C4-2B (cell line): ENCODE results near the gene METRN.

Experiments
- H3K27ac ChIP-seq: fragments of 450-650 bp; 2 replicates; pipeline ENCODE4 v1.5.1; 2017
- ZFX ChIP-seq: fragments of 450-650 bp; IDR thresholded peaks from 2 replicates; pipeline ENCODE4 v1.6.1; 2017
- TF ChIP-seq, protein P1 (sequence below): fragments of 450-650 bp; conservative IDR thresholded peaks from 2 replicates; pipeline ENCODE4 v1.5.1; 2017; ENCODE audit warnings: mild to moderate bottlenecking

Gene METRN

DNA sequence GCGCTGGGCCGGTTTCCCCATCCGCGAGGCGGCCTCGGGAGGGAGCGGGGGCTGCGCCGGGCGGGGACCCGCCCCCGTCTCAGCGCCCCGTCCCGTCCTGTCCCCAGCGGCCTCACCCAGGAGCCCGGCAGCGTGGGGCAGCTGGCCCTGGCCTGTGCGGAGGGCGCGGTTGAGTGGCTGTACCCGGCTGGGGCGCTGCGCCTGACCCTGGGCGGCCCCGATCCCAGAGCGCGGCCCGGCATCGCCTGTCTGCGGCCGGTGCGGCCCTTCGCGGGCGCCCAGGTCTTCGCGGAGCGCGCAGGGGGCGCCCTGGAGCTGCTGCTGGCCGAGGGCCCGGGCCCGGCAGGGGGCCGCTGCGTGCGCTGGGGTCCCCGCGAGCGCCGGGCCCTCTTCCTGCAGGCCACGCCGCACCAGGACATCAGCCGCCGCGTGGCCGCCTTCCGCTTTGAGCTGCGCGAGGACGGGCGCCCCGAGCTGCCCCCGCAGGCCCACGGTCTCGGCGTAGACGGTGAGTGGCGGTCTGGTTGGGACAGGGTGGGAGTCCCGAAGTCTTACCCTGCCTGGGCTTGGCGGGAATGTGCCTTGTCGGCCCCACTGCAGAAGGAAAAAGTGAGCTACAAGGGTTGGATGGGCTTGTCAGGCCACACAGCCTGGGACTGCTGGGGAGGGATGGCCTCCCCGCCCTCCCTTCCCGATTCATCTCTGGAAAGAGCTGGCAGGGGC lies 720 bp downstream of the METRN start:
- TF ChIP-seq, protein P1, sequence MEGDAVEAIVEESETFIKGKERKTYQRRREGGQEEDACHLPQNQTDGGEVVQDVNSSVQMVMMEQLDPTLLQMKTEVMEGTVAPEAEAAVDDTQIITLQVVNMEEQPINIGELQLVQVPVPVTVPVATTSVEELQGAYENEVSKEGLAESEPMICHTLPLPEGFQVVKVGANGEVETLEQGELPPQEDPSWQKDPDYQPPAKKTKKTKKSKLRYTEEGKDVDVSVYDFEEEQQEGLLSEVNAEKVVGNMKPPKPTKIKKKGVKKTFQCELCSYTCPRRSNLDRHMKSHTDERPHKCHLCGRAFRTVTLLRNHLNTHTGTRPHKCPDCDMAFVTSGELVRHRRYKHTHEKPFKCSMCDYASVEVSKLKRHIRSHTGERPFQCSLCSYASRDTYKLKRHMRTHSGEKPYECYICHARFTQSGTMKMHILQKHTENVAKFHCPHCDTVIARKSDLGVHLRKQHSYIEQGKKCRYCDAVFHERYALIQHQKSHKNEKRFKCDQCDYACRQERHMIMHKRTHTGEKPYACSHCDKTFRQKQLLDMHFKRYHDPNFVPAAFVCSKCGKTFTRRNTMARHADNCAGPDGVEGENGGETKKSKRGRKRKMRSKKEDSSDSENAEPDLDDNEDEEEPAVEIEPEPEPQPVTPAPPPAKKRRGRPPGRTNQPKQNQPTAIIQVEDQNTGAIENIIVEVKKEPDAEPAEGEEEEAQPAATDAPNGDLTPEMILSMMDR, result peak; percentile 62
- peak; percentile 73 for TF ChIP-seq ZFX
- peak overlapping the region; percentile 82 for H3K27ac ChIP-seq

DNA sequence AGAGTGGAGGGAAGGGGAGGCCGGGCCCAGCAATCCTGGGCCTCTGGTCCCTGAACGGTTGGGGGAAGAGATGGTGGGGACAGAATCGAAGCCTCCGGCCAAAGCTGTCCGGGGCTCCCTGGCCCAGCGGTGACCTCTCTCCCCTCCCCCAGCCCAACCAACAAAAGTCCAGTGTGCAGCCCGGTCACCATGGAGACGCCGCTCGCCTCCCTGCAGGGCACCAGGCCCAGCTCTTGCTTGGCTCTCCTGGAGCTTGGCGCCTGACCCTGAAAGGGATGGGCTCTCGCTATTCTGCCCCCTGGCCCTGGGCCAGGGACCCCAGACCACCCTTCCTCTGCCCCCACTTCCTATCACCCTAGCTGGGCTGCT lies 1.3 kb downstream of the METRN start:
- TF ChIP-seq, protein P1, result no peak
- no peak for TF ChIP-seq ZFX
- peak overlapping the region; percentile 82 for H3K27ac ChIP-seq

DNA sequence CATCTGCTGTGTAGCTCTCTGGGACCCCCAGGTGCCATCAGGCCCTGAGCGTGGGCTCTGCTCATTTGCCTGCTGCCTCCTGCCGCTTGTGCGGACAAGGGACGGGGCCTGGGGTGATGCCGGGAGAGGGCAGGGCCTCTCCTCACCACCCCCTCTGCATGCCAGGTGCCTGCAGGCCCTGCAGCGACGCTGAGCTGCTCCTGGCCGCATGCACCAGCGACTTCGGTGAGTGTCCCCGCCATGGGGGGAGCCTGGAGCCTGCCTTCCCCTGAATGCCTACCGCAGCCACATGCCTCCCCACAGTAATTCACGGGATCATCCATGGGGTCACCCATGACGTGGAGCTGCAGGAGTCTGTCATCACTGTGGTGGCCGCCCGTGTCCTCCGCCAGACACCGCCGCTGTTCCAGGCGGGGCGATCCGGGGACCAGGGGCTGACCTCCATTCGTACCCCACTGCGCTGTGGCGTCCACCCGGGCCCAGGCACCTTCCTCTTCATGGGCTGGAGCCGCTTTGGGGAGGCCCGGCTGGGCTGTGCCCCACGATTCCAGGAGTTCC lies 1.9 kb downstream of the METRN start:
- H3K27ac ChIP-seq, result peak overlapping the region; percentile 82
- TF ChIP-seq ZFX, result no peak
- TF ChIP-seq, protein P1, result no peak

DNA sequence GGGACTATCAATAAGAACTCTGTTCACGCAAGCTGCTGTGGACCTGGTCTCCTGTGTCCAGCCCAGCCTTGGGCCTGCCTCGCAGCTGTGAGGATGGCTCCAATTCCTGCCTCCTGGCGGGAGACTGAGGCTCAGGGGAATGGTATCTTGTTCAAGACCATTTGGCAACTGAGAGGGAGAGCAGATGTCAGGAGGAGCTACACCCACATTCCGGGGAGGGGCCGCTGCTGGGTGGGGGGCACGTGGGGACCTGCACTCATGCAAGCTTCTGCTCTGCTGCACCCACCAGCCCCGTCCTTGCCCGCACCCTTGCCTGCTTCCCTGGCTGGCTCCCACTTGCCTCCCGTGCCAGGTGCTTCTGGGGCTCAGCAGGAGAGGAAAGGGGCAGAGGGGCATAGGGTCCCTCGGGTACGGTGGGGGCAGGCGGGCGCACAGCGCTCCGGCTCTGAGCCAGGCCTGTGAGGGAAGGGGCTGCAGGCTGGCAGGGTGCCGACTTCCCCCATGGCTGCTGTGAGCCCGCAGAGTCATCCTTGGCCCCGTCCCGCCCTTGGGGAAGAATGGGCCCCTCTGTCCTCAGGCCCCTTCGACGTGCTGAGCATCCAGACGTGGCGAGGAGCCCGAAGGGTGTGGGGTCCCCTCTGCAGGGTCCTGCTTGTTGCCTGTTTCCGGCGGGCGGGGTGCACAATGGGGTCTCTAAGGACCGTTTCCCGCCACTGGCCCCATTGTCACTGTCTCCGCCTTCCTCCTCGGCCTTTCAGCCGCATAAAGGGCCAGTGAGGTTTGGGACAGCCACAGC lies 2.7 kb downstream of the METRN start:
- no peak for TF ChIP-seq ZFX
- TF ChIP-seq, protein P1, result no peak
- no peak overlapping the region for H3K27ac ChIP-seq

DNA sequence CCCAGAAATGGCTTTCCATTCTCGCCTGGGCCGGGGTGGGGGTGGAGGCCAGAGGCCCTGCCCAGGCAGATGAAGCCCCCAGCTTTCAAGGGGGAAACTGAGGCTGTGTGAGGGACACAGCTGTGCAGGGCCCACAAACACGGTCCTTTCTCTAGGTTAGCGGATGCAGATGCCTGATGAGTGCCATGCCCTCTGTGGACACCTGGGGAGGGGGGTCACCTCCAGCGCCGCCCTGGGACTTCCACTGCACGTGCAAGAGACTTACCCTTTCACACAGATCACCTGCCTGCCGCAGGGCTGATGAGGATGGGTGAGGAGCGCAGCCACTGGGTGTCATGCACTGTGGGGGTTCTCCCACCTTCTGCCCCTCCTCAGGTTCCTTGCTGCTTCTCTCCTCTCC lies 3.5 kb downstream of the METRN start:
- no peak overlapping the region; the same call in 1 of the 2 replicates for H3K27ac ChIP-seq
- no peak for TF ChIP-seq ZFX
- TF ChIP-seq, protein P1, result no peak

DNA sequence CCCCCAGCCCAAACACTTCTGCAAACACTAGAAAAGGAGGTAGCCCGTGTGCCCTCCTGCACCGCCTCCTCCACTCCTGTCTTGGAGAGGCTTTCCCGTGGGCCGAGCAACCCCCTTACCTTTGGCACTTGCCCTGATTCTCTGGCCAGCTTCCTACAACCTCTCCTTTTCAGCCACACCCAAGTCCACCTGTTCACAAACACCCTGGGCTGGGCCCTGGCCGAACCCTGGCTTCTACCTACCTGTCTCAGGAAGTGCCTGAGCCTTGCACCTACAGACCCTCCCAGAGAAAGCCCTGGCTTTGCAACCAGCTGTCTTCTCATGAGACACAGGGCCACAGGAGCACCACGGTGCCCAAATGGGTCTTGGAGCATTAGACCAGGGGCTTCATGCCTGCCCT lies 4.0 kb downstream of the METRN start:
- TF ChIP-seq, protein P1, result no peak
- no peak for TF ChIP-seq ZFX
- peak overlapping the region; percentile 100; the same call in 1 of the 2 replicates for H3K27ac ChIP-seq

DNA sequence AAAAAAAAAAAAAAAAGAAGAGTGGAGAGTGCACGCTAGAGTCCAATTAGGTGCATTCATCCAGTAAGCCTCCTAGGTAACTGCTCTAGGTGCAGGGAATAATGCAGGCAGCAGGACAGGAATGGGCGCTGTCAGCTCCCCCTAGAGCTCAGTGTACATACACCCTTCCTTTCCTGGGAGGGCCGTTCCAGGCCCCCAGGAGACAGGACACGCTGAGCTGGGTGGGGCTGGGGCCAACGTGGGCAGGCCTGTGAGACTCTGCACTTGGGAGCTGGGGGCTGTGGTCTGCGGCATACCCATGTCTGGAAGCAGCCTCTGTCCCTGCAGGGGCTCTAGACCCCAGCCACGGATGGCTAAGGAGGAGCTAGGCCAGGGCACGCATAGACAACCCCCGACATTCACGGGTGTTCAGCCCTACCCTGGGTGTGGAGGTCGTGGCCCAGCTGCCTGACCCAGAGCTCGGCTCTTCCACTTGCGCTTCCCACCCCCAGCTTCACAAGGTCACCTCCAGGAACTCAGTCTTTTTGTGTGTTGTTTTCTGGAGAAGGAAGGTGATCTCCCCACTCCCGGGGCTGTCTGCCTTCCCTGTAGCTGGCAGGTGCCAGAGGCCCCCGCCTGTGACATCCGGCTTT lies 5.0 kb downstream of the METRN start:
- H3K27ac ChIP-seq, result peak overlapping the region; percentile 100
- TF ChIP-seq, protein P1, result peak; percentile 32
- TF ChIP-seq ZFX, result no peak
